HG03571 (cell line): ENCODE measurements around the gene MRPS33.
"Not testable (repeated sequence)": the region's sequence is repeated elsewhere in the genome, so short reads cannot be mapped to it uniquely, and the experiment has no call there.

ENCODE experiments used
- ATAC-seq: cut with Tn5 transposase; IDR thresholded peaks from one replicate; pipeline ENCODE4 v1.9.1; 2021; ENCODE audit not compliant: unreplicated experiment

Gene MRPS33

DNA sequence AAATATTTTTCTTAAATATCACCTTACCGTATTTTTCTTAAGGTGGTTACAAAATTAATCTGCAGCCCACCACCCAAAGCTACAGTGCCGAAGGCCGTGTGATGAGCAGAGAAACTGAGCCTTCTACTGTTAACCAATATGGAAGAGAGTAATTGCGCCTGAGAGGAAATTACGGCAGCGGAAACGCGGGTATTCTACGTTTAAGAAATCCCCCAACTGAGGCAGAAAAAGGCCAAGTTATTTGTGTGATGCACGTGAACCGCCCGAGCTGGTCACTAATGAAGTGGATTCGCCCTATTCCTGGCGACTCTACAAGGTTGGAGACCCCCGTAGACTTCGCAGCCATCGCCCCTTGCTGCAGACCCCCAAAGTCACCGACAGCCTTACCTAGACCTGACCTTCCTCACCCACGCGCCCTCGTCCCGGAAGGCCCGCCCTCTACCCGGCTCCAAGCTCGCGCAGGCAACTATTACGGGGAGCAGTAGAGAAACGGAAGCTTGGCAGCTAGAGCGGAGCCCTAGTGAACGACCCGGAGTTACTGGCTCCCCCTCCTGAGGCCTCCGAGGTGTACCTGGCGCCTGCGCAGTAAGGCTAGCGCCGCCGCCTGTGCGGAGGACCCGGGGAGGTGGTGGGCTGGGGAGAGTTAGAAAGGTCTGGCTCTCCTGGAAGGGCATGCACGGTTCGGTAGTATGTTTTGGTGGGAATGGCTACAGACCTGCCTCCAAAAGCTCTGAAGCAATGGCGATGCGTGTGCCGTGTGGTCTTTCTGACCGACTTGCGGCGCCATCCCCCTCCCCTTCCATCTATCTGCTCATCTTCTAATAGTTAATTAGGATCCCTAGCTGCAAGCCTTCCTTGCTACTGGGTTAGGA is at the start of gene MRPS33:
Gene MRPS33 (minus strand): TSS at position 429 of the 872 bp plus-strand sequence. CDS start 4,319 bp downstream, outside the sequence.
- peak; percentile 99 for ATAC-seq

DNA sequence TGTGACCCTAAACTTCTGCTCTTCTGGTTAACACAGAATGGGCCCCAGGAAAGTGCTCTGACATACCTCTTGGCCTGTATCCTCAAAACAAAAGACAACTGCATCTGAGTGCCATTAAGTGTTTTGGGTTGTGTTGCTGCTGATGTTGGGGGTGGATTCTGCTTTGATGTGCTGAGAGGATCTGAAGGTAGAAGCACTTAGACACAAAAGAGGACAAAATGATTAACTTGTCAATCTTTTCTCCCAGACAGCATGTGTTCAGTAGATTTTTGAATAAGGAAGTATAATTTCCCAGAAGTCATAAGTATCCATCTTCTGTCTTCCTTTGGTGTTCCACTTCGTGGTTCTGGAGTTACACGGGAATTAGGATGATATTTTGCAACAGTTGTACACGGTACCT is 43.0 kb upstream of the MRPS33 start:
- no peak for ATAC-seq

DNA sequence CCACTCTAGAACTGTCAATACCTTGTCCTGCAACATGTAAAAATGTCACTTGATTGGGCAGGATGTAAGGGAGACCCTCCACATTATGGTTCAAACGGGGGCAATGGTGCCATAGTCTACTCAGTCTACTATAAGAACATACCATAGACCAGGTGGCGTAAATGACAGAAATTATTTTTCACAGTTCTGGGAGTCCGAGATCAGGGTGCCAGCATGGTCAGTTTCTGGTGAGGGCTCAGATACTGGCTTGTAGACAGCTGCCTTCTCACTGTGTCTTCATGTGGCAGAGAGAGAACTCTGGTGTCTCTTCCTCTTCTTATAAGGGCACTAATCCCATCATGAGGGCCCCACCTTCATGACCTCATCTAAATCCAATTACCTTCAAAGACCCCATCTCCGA is 40.4 kb upstream of the MRPS33 start:
- no peak for ATAC-seq

DNA sequence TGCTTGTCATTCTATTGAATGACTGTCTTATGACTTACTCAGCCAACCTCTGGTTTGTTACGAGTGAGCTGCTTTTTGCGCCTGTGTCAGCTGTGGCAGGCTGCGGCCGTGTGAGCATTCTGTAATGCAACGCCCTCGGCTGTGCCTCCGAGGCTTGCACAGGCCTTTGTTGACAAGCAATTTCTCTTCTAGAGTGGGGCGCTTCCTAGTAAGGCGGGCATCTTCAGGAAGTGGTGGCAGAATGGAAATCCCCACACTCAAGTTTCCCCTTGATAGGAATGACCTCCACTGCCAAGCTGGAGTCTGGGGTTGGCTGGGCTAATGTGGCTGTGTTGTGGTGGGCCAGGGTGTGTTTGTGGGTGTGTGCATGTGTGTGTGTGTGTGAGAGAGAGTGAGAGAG is 38.9 kb upstream of the MRPS33 start:
- ATAC-seq = no peak

DNA sequence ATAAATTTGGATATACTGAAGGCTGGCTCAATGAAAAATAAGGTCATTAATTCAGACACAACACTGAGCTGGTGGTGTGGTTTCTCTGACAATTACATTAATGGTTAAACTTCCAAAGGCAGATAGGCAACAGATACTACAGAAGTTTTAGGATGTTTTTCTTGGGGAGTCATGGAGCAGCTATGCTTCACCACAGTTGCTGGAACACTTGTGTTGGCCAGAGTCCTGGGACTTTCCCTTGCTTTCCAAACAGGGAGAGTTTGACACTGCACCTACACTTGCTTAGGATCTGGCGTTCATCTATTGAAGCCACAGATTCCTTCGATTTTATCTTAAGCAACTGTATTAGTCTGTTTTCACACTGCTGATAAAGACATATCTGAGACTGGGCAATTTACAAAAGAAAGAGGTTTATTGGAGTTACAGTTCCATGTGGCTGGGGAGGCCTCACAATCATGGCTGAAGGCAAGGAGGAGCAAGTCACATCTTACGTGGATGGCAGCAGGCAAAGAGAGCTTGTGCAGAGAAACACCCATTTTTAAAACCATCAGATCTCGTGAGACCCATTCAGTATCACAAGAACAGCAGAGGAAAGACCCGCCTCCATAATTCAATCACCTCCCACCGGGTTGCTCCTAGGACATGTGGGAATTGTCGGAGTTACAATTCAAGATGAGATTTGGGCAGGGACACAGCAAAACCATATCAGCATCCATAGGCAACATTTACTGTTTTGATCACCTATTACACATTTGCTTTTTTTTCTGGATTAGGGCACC is 31.3 kb upstream of the MRPS33 start:
- ATAC-seq = no peak

DNA sequence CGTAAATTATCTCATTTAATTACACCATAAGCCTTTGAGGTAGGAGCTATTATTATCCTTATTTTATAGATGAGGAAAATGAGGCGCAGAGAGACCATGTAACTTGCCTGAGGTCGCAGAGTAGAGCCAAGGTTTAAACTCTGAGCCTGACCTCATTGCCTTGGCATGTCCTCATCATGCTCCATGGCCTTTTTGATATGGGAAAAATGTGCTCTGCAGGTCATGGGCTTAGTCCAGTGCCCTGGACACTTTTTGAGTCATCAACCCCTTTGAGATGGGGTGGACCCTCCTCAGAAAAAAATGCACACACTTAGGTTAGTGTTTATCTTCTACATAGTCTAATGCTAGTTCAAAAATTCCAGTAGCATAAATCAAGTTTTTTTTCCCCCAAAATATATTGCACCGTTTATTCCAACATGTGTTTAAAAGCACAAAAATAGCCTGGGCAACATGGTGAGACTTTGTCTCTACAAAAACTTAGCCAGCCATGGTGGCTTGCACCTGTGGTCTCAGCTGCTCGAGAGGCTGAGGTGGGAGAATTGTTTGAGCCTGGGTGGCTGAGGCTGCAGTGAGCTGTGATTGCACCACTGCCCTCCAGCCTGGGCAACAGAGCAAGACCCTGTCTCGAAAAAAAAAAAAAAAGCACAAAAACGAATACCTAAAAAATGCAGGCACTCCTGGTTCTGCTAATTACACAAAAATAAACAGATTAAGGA is 30.5 kb upstream of the MRPS33 start:
- no peak for ATAC-seq

DNA sequence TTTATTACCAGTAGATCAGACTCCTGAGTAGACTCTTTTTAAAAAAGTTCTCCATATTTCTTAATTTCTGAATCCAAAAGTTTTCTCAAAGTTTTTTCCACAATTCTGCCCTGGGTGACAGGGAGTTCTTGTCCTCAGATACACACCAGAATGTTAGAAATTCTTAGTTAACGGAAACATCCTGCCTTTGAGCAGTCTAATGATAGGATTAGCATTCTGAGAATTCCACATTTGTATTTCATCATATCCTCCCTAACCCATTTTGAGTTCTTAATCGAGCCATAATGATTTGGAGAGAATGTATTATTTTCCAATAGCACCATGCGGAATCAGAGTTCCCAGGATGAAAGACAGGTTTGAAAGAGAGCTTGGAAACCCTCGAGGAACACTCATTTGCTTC is 28.9 kb upstream of the MRPS33 start:
- ATAC-seq = no peak

DNA sequence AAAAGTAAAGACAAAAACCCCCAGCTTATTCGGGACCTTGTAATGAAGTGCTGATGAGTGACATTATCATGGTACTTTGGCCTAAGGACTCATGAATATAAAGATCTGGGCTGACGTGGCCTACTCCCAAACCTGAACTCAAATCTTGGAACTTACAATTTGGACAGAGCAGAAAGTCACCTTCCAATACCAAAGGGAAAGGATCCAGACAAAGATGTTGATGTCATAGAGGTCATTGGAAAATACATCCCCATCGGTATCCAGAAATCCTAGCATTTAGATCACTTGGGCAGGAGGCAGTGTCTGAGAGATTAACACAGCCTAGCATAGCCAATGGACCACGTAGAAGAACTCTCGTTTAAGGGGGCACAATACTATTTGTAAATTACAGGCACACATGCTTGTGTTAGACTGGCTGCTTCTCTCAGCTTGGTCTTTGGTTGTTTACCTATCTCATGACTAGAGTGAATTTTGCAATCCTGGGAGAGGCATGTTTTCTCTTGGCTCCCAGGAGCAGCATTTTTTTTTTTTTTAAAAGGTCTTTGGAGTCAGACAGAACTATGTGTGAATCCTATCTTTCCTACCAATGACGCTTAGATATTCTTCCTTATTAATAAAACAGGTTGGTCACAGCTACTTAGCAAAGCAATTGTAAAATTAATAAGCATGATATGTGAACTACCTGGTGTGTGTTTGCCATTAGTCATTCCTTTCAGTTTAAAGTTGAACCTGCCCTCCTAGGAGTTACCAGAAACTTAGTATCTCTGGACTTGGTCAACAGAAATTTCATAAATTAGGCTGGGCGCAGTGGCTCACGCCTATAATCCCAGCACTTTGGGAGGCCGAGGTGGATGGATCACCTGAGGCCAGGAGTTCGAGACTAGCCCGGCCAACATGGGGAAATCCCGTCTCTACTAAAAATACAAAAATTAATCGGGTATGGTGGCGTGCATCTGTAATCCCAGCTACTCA is 27.8 kb upstream of the MRPS33 start:
- ATAC-seq = no peak

DNA sequence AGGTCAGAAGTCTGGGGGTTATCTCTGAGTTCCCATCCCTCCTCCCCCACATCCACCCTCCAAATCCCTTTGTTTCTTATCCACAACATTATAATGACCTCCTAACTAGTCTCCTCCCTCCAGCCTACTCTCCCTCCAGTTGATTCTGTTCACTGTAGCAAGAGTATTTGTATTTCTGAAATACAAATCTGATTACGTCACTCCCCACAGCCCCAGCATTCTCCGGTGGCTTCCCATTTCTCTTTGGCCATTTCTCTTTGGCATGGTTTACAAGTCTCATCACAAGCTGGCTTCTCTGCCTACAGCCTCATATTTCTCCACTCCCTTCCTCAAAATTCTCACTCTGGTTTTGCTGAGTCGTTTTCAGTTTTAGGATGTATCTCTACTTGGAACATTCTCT is 24.6 kb upstream of the MRPS33 start:
- ATAC-seq = no peak

DNA sequence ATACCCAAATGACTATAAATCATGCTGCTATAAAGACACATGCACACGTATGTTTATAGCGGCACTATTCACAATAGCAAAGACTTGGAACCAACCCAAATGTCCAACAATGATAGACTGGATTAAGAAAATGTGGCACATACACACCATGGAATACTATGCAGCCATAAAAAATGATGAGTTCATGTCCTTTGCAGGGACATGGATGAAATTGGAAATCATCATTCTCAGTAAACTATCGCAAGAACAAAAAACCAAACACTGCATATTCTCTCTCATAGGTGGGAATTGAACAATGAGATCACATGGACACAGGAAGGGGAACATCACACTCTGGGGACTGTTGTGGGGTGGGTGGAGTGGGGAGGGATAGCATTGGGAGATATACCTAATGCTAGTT is 23.3 kb upstream of the MRPS33 start:
- not testable (repeated sequence) for ATAC-seq

DNA sequence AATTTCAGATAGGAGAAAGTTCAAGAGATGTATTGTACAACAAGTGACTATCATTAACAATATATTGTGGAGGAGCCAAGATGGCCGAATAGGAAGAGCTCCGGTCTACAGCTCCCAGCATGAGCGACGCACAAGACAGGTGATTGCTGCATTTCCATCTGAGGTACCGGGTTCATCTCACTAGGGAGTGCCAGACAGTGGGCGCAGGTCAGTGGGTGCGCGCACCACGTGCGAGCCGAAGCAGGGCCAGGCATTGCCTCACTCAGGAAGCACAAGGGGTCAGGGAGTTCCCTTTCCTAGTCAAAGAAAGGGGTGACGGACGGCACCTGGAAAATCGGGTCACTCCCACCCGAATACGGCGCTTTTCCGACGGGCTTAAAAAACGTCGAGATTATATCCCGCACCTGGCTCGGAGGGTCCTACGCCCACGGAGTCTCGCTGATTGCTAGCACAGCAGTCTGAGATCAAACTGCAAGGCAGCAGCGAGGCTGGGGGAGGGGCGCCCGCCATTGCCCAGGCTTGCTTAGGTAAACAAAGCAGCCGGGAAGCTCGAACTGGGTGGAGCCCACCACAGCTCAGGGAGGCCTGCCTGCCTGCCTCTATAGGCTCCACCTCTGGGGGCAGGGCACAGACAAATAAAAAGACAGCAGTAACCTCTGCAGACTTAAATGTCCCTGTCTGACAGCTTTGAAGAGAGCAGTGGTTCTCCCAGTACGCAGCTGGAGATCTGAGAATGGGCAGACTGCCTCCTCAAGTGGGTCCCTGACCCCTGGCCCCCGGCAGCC is 18.0 kb upstream of the MRPS33 start:
- not testable (repeated sequence) for ATAC-seq

DNA sequence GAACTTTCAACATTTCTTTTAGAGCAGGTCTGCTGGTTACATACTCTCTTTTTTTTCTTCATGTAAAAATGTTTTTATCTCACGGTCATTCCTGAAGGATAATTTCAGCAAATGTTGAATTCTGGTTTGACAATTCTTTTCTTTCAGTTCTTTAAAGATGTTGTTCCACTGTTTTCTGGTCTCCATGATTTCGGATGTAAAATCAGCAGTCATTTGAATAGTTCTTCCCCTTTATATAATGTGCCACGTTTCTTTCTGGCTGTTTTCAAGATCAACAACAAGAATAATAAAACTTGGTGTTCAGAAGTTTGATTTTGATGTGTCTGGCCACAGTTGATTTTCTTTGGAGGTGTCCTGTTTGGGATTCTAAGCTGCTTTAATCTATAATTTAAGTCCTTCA is 14.0 kb upstream of the MRPS33 start:
- ATAC-seq = no peak

DNA sequence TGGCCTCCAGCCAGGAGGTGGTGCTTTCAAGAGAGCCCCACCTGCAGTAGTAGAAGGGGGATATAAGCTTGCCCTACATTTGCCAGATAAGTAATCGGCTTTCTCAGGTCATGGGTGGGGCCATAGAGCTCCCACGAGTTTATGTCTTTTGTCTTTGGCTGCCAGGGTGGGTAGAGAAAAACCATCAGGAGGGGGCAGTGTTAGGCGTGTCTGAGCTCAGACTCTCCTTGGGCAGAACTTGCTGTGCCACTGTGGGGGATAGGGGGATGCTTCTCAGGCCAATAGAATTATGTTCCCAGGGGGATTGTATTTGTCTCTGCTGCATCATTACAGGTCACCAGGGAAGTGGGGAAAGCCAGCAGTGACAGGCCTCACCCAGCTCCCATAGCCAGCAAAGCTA is 12.3 kb upstream of the MRPS33 start:
- ATAC-seq = no peak

DNA sequence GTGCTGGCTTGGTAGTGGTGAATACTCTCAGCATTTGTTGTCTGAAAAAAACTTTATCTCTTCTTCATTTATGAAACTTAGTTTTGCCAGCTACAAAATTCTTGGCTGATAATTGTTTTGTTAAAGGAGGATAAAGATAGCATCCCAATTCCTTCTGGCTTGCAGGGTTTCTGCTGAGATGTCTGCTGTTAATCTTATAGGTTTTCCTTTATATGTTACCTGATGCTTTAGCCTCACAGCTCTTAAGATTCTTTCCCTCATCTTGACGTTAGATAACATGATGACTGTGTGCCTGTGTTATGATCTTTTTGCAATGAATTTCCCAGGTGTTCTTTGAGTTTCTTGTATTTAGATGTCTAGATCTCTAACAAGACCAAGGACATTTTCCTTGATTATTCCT is 9.9 kb upstream of the MRPS33 start:
- ATAC-seq = no peak

DNA sequence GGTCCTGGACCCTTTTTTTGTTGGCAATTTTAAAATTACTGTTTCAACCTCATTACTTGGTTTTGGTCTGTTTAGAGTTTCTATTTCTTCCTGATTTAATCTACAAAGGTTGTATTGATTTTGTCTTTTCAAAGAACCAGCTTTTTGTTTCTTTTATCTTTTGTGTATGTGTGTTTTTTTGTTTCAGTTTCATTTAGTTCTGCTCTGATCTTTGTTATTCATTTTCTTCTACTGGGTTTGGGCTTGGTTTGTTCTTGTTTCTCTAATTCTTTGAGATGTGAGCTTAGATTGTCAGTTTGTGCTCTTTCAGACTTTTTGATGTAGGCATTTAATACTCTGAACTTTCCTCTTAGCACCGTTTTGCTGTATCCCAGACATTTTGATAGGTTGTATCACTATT is 8.5 kb upstream of the MRPS33 start:
- ATAC-seq = no peak

DNA sequence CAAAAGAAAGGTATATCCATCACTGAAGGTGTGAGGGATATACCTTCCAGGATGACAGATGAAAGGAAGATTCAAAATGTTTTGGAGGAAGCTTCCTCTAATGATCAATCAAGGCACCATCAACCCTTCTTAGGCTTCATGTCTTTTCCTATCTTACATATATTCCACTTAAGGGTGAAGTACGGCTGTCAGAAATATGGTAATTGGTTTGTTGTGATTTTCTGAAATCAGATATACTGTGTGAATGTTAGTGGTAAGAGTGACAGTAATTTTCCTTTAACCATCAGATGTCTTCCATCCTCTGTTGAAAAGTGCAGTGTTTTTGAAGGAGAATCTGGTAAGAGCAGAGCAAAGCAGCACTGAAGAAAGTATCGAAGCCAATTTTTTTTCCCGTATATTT is 2.8 kb upstream of the MRPS33 start:
- no peak for ATAC-seq

DNA sequence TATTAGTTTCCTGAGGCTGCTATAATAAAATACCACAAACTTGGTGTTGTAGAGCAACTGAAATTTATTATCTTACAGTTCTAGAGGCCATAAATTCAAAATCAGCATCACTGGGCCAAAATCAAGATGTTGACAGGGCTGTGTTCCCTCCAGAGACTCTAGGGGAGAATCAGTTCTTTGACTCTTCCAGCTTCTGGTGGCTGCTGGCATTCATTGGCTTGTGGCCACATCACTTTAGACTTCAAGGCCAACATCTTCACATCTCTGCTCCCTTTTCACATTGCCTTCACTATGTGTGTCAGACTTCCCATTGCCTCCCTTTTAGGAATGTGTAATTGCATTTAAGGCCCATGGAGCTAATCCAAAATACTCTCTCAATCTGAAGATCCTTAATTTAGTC is 1.6 kb upstream of the MRPS33 start:
- no peak for ATAC-seq

DNA sequence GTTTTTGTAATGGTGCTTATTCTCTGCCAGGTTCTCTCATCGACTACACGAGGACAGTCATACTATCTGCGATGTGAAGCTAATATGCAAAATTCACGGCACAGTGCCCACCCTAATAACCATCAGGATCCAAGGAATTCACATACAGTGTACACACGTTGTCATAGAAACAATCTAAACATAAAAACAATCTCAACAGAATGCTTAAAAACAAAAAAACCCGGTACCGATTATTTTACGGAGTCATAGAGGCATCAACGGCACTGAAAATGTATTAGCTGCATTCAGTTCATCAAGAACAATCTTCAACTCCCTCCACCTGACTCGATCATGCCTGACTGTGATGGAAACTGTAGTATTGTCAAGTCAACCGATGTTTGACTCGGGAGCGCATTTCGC is 628 bp downstream of the MRPS33 start:
- no peak for ATAC-seq

DNA sequence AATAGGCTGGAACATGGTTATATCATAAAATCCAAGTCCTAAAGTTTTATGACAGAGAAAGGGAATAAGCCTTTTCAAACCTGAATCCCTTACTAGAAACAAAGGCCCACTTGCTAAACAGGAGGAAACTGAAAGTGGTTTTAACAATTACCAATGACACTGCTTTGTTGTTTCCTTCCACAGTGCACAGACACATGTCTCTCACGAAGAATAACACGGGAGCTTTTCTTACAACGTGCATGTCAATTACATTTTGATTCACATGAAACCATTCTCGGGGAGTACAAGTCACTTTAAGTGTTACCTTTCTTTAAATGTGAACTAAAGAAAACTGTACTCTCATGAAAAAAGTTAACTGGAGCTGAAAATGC is 1.4 kb downstream of the MRPS33 start:
- ATAC-seq = no peak
